ENCODE data around the gene DDX25. TPM values are rescaled to one million over a fixed set of nuclear protein-coding genes. Genes with fewer than 3 reads are reported as not detected.

Gene DDX25
- total RNA-seq, 4 donors from 2014 or later, result not detected

GRCh38 chr11:125933030-125933813 lies 28.9 kb downstream of the DDX25 start:
- TF ChIP-seq CTCF (IDR thresholded peaks at IDR 0.05; ENCODE audit: low read depth), result no peak

GRCh38 chr11:125934473-125934872 lies 30.2 kb downstream of the DDX25 start:
- no peak for TF ChIP-seq CTCF (IDR thresholded peaks at IDR 0.05; ENCODE audit: low read depth)

- no peak for TF ChIP-seq CTCF (IDR thresholded peaks at IDR 0.05; ENCODE audit: low read depth)
These were observed 30.7 kb downstream of the DDX25 start for GRCh38 chr11:125935056-125935455.

GRCh38 chr11:125935618-125936199 lies 31.4 kb downstream of the DDX25 start:
- TF ChIP-seq CTCF (IDR thresholded peaks at IDR 0.05; ENCODE audit: low read depth), result no peak

- TF ChIP-seq CTCF (IDR thresholded peaks at IDR 0.05; ENCODE audit: low read depth), result no peak
These were observed 34.1 kb downstream of the DDX25 start for GRCh38 chr11:125938418-125938817.

- no peak for TF ChIP-seq CTCF (IDR thresholded peaks at IDR 0.05; ENCODE audit: low read depth)
These were observed 34.8 kb downstream of the DDX25 start for GRCh38 chr11:125939081-125939521.

GRCh38 chr11:125940145-125940544 lies 35.8 kb downstream of the DDX25 start:
- no peak for TF ChIP-seq CTCF (IDR thresholded peaks at IDR 0.05; ENCODE audit: low read depth)
